ENCODE data around the gene CORO1C. TPM values are rescaled to one million over a fixed set of nuclear protein-coding genes. Genes with fewer than 3 reads are reported as not detected.

CORO1C gene
- total and polyA plus RNA-seq, 9 of the 15 experiments (the other 6 are each of a cell fraction or from before 2014, with no cell fraction given), result 55.2 to 280 (median 150) TPM

DNA sequence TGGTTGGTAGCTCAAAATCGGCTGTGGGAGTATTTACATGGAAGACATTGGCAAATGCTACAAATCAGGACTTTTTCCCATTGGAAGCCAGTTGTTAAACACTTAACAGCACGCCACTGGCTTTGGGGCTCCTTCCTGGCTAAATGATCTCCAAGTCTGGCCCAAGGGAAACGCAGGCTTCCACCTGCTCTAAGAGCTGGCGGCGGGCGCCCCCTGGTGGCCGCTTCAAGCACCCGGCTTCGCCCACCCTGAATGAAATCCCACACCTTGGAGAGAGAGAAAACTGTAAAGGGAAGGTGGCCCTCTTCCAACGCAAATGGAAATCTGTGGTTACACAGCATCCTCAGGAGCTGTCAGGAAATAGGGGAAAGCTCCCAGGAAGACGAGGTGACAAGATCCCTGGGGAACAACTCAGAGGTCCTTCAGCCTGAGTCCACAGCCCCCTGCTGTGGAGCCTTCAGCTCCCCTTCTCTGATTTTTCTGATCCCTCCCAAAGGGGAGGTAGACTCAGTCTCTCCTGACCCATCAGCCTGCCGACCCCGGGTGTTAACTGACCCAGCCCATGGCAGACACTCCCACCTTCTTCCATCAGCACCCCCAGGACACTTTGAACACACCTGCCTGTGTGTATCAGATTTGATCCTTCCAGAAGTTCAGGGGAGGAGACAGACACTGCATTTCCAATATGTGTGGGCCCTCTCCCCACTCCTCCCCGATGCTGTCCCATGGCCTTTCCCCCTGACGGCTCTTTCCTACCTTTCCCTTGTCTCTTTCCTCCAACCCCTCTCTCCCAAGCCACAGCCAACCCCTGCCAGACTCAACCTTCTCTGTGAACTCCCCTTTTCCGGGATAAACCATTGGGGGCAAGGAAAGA, 113.0 kb downstream of the CORO1C start (continued):
- TF ChIP-seq PTRF (tag; IDR thresholded peaks at IDR 0.05) (no peak), CAMTA2 (CRISPR knock-in tag; conservative IDR thresholded peaks at IDR 0.05) (no peak), SRSF1 (IDR thresholded peaks at IDR 0.05; ENCODE audit: low read depth, low read length) (no peak), SMARCE1 (IDR thresholded peaks at IDR 0.05) (no peak), NFYB (IDR thresholded peaks at IDR 0.05; ENCODE audit: extremely low read depth, insufficient read length) (no peak), MCM5 (IDR thresholded peaks at IDR 0.05; ENCODE audit: low read depth) (no peak), ZNF778 (CRISPR knock-in tag; IDR thresholded peaks at IDR 0.05) (no peak), ZNF707 (CRISPR knock-in tag; conservative IDR thresholded peaks at IDR 0.05) (no peak), MYNN (IDR thresholded peaks at IDR 0.05) (no peak; the same call in 1 of the 2 replicates), MYNN (CRISPR knock-in tag; IDR thresholded peaks at IDR 0.05) (no peak), PTBP1 (IDR thresholded peaks at IDR 0.05; ENCODE audit: low read depth, low read length) (no peak), CHCHD3 (CRISPR knock-in tag; IDR thresholded peaks at IDR 0.05) (no peak), COPS2 (conservative IDR thresholded peaks at IDR 0.05) (no peak), TEAD1 (CRISPR knock-in tag; IDR thresholded peaks at IDR 0.05) (no peak)
- TF ChIP-seq, protein P1, sequence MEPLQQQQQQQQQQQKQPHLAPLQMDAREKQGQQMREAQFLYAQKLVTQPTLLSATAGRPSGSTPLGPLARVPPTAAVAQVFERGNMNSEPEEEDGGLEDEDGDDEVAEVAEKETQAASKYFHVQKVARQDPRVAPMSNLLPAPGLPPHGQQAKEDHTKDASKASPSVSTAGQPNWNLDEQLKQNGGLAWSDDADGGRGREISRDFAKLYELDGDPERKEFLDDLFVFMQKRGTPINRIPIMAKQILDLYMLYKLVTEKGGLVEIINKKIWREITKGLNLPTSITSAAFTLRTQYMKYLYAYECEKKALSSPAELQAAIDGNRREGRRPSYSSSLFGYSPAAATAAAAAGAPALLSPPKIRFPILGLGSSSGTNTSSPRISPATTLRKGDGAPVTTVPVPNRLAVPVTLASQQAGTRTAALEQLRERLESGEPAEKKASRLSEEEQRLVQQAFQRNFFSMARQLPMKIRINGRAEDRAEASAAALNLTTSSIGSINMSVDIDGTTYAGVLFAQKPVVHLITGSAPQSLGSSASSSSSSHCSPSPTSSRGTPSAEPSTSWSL (CRISPR knock-in tag; IDR thresholded peaks at IDR 0.05; ENCODE audit: borderline replicate concordance), result no peak
- TF ChIP-seq, protein P2, sequence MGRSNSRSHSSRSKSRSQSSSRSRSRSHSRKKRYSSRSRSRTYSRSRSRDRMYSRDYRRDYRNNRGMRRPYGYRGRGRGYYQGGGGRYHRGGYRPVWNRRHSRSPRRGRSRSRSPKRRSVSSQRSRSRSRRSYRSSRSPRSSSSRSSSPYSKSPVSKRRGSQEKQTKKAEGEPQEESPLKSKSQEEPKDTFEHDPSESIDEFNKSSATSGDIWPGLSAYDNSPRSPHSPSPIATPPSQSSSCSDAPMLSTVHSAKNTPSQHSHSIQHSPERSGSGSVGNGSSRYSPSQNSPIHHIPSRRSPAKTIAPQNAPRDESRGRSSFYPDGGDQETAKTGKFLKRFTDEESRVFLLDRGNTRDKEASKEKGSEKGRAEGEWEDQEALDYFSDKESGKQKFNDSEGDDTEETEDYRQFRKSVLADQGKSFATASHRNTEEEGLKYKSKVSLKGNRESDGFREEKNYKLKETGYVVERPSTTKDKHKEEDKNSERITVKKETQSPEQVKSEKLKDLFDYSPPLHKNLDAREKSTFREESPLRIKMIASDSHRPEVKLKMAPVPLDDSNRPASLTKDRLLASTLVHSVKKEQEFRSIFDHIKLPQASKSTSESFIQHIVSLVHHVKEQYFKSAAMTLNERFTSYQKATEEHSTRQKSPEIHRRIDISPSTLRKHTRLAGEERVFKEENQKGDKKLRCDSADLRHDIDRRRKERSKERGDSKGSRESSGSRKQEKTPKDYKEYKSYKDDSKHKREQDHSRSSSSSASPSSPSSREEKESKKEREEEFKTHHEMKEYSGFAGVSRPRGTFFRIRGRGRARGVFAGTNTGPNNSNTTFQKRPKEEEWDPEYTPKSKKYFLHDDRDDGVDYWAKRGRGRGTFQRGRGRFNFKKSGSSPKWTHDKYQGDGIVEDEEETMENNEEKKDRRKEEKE (IDR thresholded peaks at IDR 0.05; ENCODE audit: borderline replicate concordance in 1 of 2, control insufficient read depth in 1 of 2, low read depth in 2 of 2, low read length in 1 of 2), result no peak
- TF ChIP-seq, protein P3, sequence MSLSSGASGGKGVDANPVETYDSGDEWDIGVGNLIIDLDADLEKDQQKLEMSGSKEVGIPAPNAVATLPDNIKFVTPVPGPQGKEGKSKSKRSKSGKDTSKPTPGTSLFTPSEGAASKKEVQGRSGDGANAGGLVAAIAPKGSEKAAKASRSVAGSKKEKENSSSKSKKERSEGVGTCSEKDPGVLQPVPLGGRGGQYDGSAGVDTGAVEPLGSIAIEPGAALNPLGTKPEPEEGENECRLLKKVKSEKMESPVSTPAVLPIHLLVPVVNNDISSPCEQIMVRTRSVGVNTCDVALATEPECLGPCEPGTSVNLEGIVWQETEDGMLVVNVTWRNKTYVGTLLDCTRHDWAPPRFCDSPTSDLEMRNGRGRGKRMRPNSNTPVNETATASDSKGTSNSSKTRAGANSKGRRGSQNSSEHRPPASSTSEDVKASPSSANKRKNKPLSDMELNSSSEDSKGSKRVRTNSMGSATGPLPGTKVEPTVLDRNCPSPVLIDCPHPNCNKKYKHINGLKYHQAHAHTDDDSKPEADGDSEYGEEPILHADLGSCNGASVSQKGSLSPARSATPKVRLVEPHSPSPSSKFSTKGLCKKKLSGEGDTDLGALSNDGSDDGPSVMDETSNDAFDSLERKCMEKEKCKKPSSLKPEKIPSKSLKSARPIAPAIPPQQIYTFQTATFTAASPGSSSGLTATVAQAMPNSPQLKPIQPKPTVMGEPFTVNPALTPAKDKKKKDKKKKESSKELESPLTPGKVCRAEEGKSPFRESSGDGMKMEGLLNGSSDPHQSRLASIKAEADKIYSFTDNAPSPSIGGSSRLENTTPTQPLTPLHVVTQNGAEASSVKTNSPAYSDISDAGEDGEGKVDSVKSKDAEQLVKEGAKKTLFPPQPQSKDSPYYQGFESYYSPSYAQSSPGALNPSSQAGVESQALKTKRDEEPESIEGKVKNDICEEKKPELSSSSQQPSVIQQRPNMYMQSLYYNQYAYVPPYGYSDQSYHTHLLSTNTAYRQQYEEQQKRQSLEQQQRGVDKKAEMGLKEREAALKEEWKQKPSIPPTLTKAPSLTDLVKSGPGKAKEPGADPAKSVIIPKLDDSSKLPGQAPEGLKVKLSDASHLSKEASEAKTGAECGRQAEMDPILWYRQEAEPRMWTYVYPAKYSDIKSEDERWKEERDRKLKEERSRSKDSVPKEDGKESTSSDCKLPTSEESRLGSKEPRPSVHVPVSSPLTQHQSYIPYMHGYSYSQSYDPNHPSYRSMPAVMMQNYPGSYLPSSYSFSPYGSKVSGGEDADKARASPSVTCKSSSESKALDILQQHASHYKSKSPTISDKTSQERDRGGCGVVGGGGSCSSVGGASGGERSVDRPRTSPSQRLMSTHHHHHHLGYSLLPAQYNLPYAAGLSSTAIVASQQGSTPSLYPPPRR (CRISPR knock-in tag; IDR thresholded peaks at IDR 0.05; ENCODE audit: borderline replicate concordance), result no peak
- TF ChIP-seq, protein P4, sequence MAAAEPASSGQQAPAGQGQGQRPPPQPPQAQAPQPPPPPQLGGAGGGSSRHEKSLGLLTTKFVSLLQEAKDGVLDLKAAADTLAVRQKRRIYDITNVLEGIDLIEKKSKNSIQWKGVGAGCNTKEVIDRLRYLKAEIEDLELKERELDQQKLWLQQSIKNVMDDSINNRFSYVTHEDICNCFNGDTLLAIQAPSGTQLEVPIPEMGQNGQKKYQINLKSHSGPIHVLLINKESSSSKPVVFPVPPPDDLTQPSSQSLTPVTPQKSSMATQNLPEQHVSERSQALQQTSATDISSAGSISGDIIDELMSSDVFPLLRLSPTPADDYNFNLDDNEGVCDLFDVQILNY (CRISPR knock-in tag; IDR thresholded peaks at IDR 0.05), result no peak
